ENCODE measurements around the gene FBXW4.

DNA sequence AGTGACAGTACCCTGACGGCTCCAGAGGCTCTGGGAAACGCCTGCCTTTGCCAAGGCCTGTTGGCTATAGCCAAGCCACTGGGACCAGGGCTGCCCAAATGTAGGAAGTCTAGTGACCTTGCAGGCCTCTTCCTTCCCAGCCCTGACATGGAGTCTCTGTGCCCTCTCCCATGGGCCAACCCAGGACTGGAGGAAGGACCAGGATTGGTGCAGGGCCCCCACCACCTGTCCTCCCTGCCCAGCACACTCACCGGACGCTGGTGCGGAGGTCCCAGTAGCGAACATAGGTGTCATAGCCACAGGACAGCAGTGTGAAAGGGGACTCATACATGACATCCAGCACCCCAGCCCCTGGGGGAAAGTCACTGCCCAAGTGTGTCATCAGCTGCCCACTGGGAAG, 82.9 kb downstream of the FBXW4 start:
- TF ChIP-seq, protein P1, sequence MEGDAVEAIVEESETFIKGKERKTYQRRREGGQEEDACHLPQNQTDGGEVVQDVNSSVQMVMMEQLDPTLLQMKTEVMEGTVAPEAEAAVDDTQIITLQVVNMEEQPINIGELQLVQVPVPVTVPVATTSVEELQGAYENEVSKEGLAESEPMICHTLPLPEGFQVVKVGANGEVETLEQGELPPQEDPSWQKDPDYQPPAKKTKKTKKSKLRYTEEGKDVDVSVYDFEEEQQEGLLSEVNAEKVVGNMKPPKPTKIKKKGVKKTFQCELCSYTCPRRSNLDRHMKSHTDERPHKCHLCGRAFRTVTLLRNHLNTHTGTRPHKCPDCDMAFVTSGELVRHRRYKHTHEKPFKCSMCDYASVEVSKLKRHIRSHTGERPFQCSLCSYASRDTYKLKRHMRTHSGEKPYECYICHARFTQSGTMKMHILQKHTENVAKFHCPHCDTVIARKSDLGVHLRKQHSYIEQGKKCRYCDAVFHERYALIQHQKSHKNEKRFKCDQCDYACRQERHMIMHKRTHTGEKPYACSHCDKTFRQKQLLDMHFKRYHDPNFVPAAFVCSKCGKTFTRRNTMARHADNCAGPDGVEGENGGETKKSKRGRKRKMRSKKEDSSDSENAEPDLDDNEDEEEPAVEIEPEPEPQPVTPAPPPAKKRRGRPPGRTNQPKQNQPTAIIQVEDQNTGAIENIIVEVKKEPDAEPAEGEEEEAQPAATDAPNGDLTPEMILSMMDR (conservative IDR thresholded peaks at IDR 0.05 in 1 of 2, IDR thresholded peaks at IDR 0.05 in 1 of 2; ENCODE audit: low read depth in 1 of 2, low read length in 2 of 2), result no peak
- TF ChIP-seq EZH2 (IDR thresholded peaks at IDR 0.05; ENCODE audit: low read length, missing control alignments), result no peak
